GM12878 (cell line): ENCODE data around the gene SEC14L1. TPM values are rescaled to one million over a fixed set of nuclear protein-coding genes. Genes with fewer than 3 reads are reported as not detected.

Source experiments
- ATAC-seq: fragments of 200-7000 bp; cut with Tn5 transposase; 3 replicates; pipeline ENCODE4 v1.9.1; 2020; ENCODE audit warnings: mild to moderate bottlenecking, moderate library complexity
- BruUV-seq: library from RNA; stranded (reverse); fragments of 400-500 nt; replicated peaks from 2 replicates; lab custom pipeline; 2021; lab: Mats Ljungman, UMichigan
- CTCF ChIA-PET: fragments of 300-600 bp; sonication (Branson Sonifier 250); formaldehyde crosslinking; extraction: SDS; loops from one replicate; lab custom pipeline; 2021; ENCODE audit warnings: inconsistent platforms; lab: Yijun Ruan, JAX
- POLR2A ChIA-PET: fragments of 350-600 bp; formaldehyde crosslinking; extraction: SDS; loops from one replicate; lab custom pipeline; 2021; ENCODE audit warnings: inconsistent platforms; lab: Charles Lee
- RAD21 ChIA-PET: fragments of 300-600 bp; sonication (Branson Sonifier 250); formaldehyde crosslinking; loops from one replicate; lab custom pipeline; 2023; ENCODE audit warnings: antibody characterized with exemption; ENCODE audit not compliant: unreplicated experiment; lab: Charles Lee
- SMC1A ChIA-PET: fragments of 300-600 bp; sonication (Branson Sonifier 250); formaldehyde crosslinking; loops from one replicate; lab custom pipeline; 2023; ENCODE audit not compliant: unreplicated experiment, uncharacterized antibody; lab: Charles Lee
- DNase-seq: peaks from one replicate; pipeline ENCODE4 v3.0.0-alpha.2; 2011; ENCODE audit warnings: low read depth, low spot score
- FAIRE-seq: peaks from 3 replicates; lab custom pipeline; 2011; peaks lifted over from hg19 to GRCh38; lab: Jason Lieb, UNC
- H2AFZ ChIP-seq: 2 replicates; pipeline ENCODE4 v1.6.0; 2011; ENCODE audit warnings: low read depth, low read length, control low read depth; ENCODE audit not compliant: control insufficient read depth
- H3K27ac ChIP-seq: 2 replicates; pipeline ENCODE4 v1.5.1; 2011; ENCODE audit warnings: control low read depth; ENCODE audit not compliant: control insufficient read depth, insufficient read depth
- H3K27me3 ChIP-seq, 2 experiments: replicated peaks in 1 of 2; 2 replicates each; pipeline versions ENCODE4 v1.6.0 to v1.6.1; 2011; ENCODE audit warnings: low read length in 1 of 2; ENCODE audit not compliant: control insufficient read depth in 2 of 2, insufficient read depth in 2 of 2
- H3K36me3 ChIP-seq, 2 experiments: 2 replicates each; pipeline ENCODE4 v1.5.1; 2011; ENCODE audit warnings: low read length in 1 of 2; ENCODE audit not compliant: control insufficient read depth in 2 of 2, insufficient read depth in 2 of 2
- H3K4me1 ChIP-seq: 2 replicates; pipeline ENCODE4 v1.6.1; 2011; ENCODE audit warnings: mild to moderate bottlenecking, low read length, moderate library complexity, mixed read lengths; ENCODE audit not compliant: control insufficient read depth, insufficient read depth
- H3K4me2 ChIP-seq: 2 replicates; pipeline ENCODE4 v1.6.0; 2011; ENCODE audit warnings: control low read depth; ENCODE audit not compliant: control insufficient read depth, insufficient read depth
- H3K4me3 ChIP-seq: fragments of 200-600 bp; sonication (generic); 2 replicates; pipeline ENCODE4 v1.5.1; 2016
- H3K79me2 ChIP-seq: 2 replicates; pipeline ENCODE4 v1.6.0; 2011; ENCODE audit warnings: low read length; ENCODE audit not compliant: control insufficient read depth, insufficient read depth
- H3K9ac ChIP-seq: 2 replicates; pipeline ENCODE4 v1.8.0; 2011; ENCODE audit warnings: low read length, control low read depth, mixed read lengths; ENCODE audit not compliant: control insufficient read depth, insufficient read depth
- H3K9me3 ChIP-seq: replicated peaks from 3 replicates; pipeline ENCODE4 v1.5.1; 2011; ENCODE audit warnings: mild to moderate bottlenecking, low read length; ENCODE audit not compliant: control insufficient read depth, insufficient read depth
- H4K20me1 ChIP-seq: 2 replicates; pipeline ENCODE4 v1.6.0; 2011; ENCODE audit not compliant: control insufficient read depth, insufficient read depth
- BHLHE40 ChIP-seq, 2 experiments: fragments of 450-650 bp in 1 of 2; IDR thresholded peaks; 2 replicates each; pipeline ENCODE4 v1.6.1; 2011 to 2017; ENCODE audit warnings: low read depth in 2 of 2, borderline replicate concordance in 1 of 2, improper control_type of control experiment in 1 of 2, low read length in 1 of 2, mild to moderate bottlenecking in 1 of 2
- CHD2 ChIP-seq: IDR thresholded peaks from 2 replicates; pipeline ENCODE4 v1.6.1; 2011; ENCODE audit warnings: low read depth, low read length, improper control_type of control experiment, borderline replicate concordance
- E4F1 ChIP-seq: fragments of 450-650 bp; IDR thresholded peaks from 2 replicates; pipeline ENCODE4 v1.6.1; 2018; ENCODE audit warnings: borderline replicate concordance, mild to moderate bottlenecking; ENCODE audit not compliant: partially characterized antibody
- ETV6 ChIP-seq, 2 experiments: fragments of 450-650 bp in 1 of 2; IDR thresholded peaks in 1 of 2; conservative IDR thresholded peaks in 1 of 2; 2 replicates each; pipeline ENCODE4 v1.6.1; 2014; ENCODE audit warnings: antibody characterized with exemption in 1 of 2, borderline replicate concordance in 1 of 2, low read depth in 1 of 2, mild to moderate bottlenecking in 1 of 2, moderate library complexity in 1 of 2
- IKZF1 ChIP-seq: fragments of 450-650 bp; conservative IDR thresholded peaks from 2 replicates; pipeline ENCODE4 v1.6.1; 2017; ENCODE audit warnings: antibody characterized with exemption, mild to moderate bottlenecking
- IRF3 ChIP-seq: fragments of 450-650 bp; IDR thresholded peaks from 2 replicates; pipeline ENCODE4 v1.6.1; 2014; ENCODE audit warnings: mild to moderate bottlenecking
- KDM1A ChIP-seq: fragments of 200-600 bp; sonication (generic); IDR thresholded peaks from 2 replicates; pipeline ENCODE4 v1.6.1; 2016; ENCODE audit warnings: borderline replicate concordance
- MAX ChIP-seq: IDR thresholded peaks from 2 replicates; pipeline ENCODE4 v1.6.1; 2012; ENCODE audit warnings: low read depth, low read length, improper control_type of control experiment
- MEF2B ChIP-seq: fragments of 450-650 bp; IDR thresholded peaks from 2 replicates; pipeline ENCODE4 v1.6.1; 2018; ENCODE audit warnings: mild to moderate bottlenecking, moderate library complexity; ENCODE audit not compliant: partially characterized antibody, poor library complexity, severe bottlenecking
- PBX3 ChIP-seq: IDR thresholded peaks from 2 replicates; pipeline ENCODE4 v1.6.1; 2011; ENCODE audit warnings: mild to moderate bottlenecking, low read depth, low read length, moderate library complexity; ENCODE audit not compliant: insufficient replicate concordance
- RAD51 ChIP-seq: fragments of 450-650 bp; IDR thresholded peaks from 2 replicates; pipeline ENCODE4 v1.6.1; 2016; ENCODE audit warnings: moderate library complexity, mild to moderate bottlenecking, inconsistent platforms
- SMC3 ChIP-seq: IDR thresholded peaks from 2 replicates; pipeline ENCODE4 v1.6.1; 2011; ENCODE audit warnings: low read length, improper control_type of control experiment, borderline replicate concordance
- STAT1 ChIP-seq: fragments of 450-650 bp; conservative IDR thresholded peaks from 2 replicates; pipeline ENCODE4 v1.6.1; 2014; ENCODE audit warnings: antibody characterized with exemption, mild to moderate bottlenecking
- TCF7 ChIP-seq: IDR thresholded peaks from 2 replicates; pipeline ENCODE4 v1.6.1; 2014; ENCODE audit warnings: antibody characterized with exemption, borderline replicate concordance
- WRNIP1 ChIP-seq: IDR thresholded peaks from 2 replicates; pipeline ENCODE4 v1.6.1; 2011; ENCODE audit warnings: low read depth, low read length, improper control_type of control experiment, borderline replicate concordance
- ZNF384 ChIP-seq: IDR thresholded peaks from 2 replicates; pipeline ENCODE4 v1.6.1; 2012; ENCODE audit warnings: low read depth, mild to moderate bottlenecking, low read length, improper control_type of control experiment, borderline replicate concordance
- ZSCAN29 ChIP-seq: fragments of 450-650 bp; IDR thresholded peaks from 2 replicates; pipeline ENCODE4 v1.6.1; 2017; ENCODE audit warnings: mild to moderate bottlenecking, moderate library complexity
- WGBS: methylation state at CpG from one replicate; pipeline ENCODE4 v1.1.6; 2016; ENCODE audit warnings: low lambda C conversion rate; ENCODE audit not compliant: insufficient replicate concordance, insufficient coverage; ENCODE audit errors: missing lambda C conversion rate; 5-methylcytosine and 5-hydroxymethylcytosine counted together
- in situ Hi-C: fragments of 300-500 bp; cut with MboI; formaldehyde crosslinking; loops from 9 replicates; pipeline ENCODE4 v1.14.3; 2018; ENCODE audit warnings: mixed read lengths
- intact Hi-C: fragments of 100-400 bp; cut with micrococcal nuclease; formaldehyde crosslinking; loops from one replicate; pipeline ENCODE4 v1.14.2; 2022; ENCODE audit not compliant: unreplicated experiment
- polyA plus RNA-seq, 11 experiments: library from polyadenylated mRNA; depleted of rRNA in 4 of 11; unstranded in 6 of 11; stranded (reverse) in 5 of 11; fragments of >200 nt; fragmentation: Nextera tagmentation in 4 of 11; fragmentation: Illumina TruSeq in 1 of 11; extraction: Ambion mirVana in 4 of 11; extraction: Trizol in 1 of 11; gene quantifications; 1 replicate in 1 of 11; 2 replicates in 10 of 11; pipeline versions ENCODE4 v1.2.1 to v1.2.3, GENCODE V29; 2011 to 2016; ENCODE audit warnings: inconsistent platforms in 2 of 11, missing spikeins in 2 of 11, low read depth in 1 of 11
- total RNA-seq, 4 experiments: library from RNA; depleted of rRNA in 3 of 4; stranded (reverse); fragments of >200 nt in 3 of 4; fragmentation: Illumina TruSeq in 1 of 4; extraction: Trizol in 1 of 4; gene quantifications; 2 replicates each; pipeline versions ENCODE4 v1.2.1 to v1.2.3, GENCODE V29; 2013 to 2021

The SEC14L1 gene
- total and polyA plus RNA-seq, 10 of the 15 experiments (the other 5 are each of a cell fraction or from before 2014, with no cell fraction given): 6.3 to 66.1 (median 33.5) TPM

GRCh38 chr17:77245162-77245926 lies 104.6 kb downstream of the SEC14L1 start:
- DNase-seq: peak; percentile 60
- H4K20me1 ChIP-seq: no peaks in the 10 kb centered on the region
- peak; percentile 85 for ATAC-seq
- ChIA-PET RAD21 (interaction anchor here (1.6 kb wide), 1 partner anchor 160 kb away, joined by 4 read pairs; no protein-coding TSS in a partner anchor), POLR2A (no interaction called here), SMC1A (interaction anchor here (0.6 to 3.8 kb wide), 6 partner anchors 10 to 182 kb away, joined by 3 to 15 read pairs (median 6); no protein-coding TSS in a partner anchor), CTCF (interaction anchor here (1.0 to 4.9 kb wide), 6 partner anchors 10 to 159 kb away, joined by 3 to 31 read pairs (median 6); no protein-coding TSS in a partner anchor)
- 22% methylated on average over 18 of the region's 18 CpGs for WGBS
- BruUV-seq: no TSS peak
- H3K27ac ChIP-seq: peak overlapping the region; percentile 66; the same call in 1 of the 2 replicates
- peak overlapping the region; percentile 69; the same call in 1 of the 2 replicates for H3K4me2 ChIP-seq
- no peaks in the 10 kb centered on the region for H3K9me3 ChIP-seq
- no peaks in the 10 kb centered on the region for H3K36me3 ChIP-seq
- H2AFZ ChIP-seq: peak overlapping the region; percentile 79
- no peaks in the 10 kb centered on the region; a peak in 2 of 4 replicates for H3K27me3 ChIP-seq
- H3K79me2 ChIP-seq: no peaks in the 10 kb centered on the region
- intact Hi-C loops (loop anchor here (2.0 to 10.0 kb wide), 2 partner anchors 105 to 381 kb away; partner anchors contain the start of genes MGAT5B and SEC14L1), in situ Hi-C loops (loop anchor here (5.0 kb wide), 2 partner anchors 158 to 378 kb away; partner anchors contain the start of gene MGAT5B)
- H3K4me3 ChIP-seq: no peak overlapping the region
- no peak overlapping the region for H3K9ac ChIP-seq
- peaks cover 27% of the 10 kb centered on the region for H3K4me1 ChIP-seq
- FAIRE-seq: peak; percentile 93
- TF ChIP-seq ZNF384: no peak
- TF ChIP-seq KDM1A: no peak
- TF ChIP-seq RAD51: no peak
- TF ChIP-seq ETV6 (conservative IDR thresholded peaks at IDR 0.05 in 1 of 2, IDR thresholded peaks at IDR 0.05 in 1 of 2; ENCODE audit: borderline replicate concordance in 1 of 2, low read depth in 1 of 2): peak in 1 of 2 experiments; percentile 65; a peak in 1 of 4 replicates
- TF ChIP-seq PBX3: peak; percentile 57
- no peak for TF ChIP-seq IRF3
- no peak for TF ChIP-seq TCF7
- no peak for TF ChIP-seq CHD2
- peak; percentile 67 for TF ChIP-seq IKZF1
- TF ChIP-seq STAT1: no peak
- TF ChIP-seq ZSCAN29: 0 out of 2 replicates have a peak, but pooled peaks have one; percentile 50
- no peak for TF ChIP-seq WRNIP1
- no peak for TF ChIP-seq E4F1
- TF ChIP-seq MEF2B: peak; percentile 59
- no peak for TF ChIP-seq SMC3
- TF ChIP-seq MAX: no peak
- peak in 1 of 2 experiments; percentile 77; a peak in 2 of 4 replicates for TF ChIP-seq BHLHE40 (IDR thresholded peaks at IDR 0.05; ENCODE audit: borderline replicate concordance in 1 of 2, low read depth in 2 of 2, low read length in 1 of 2)
